ENCODE measurements around the gene CFAP410.

The CFAP410 gene

GRCh38 chr21:44338971-44339910 is at the start of gene CFAP410:
TSS of gene CFAP410 (minus strand) at chr21:44339390. CDS start at chr21:44339194, 196 bp downstream.
- in situ Hi-C loops (cut with HindIII; ENCODE audit: low sequenced_read_pairs), result no loop called here

- in situ Hi-C loops (cut with HindIII; ENCODE audit: low sequenced_read_pairs), result loop anchor here (25.0 kb wide), 1 partner anchor 102 kb away; no protein-coding TSS in a partner anchor
These were observed 45.8 kb upstream of the CFAP410 start for GRCh38 chr21:44384968-44385367.

- in situ Hi-C loops (cut with HindIII; ENCODE audit: low sequenced_read_pairs), result loop anchor here (25.0 kb wide), 1 partner anchor 104 kb away; no protein-coding TSS in a partner anchor
These were observed 44.0 kb upstream of the CFAP410 start for GRCh38 chr21:44383216-44383615.

GRCh38 chr21:44382536-44382935 is 43.3 kb upstream of the CFAP410 start:
- in situ Hi-C loops (cut with HindIII; ENCODE audit: low sequenced_read_pairs), result loop anchor here (25.0 kb wide), 1 partner anchor 105 kb away; no protein-coding TSS in a partner anchor

GRCh38 chr21:44381874-44382273 is 42.7 kb upstream of the CFAP410 start:
- in situ Hi-C loops (cut with HindIII; ENCODE audit: low sequenced_read_pairs), result loop anchor here (25.0 kb wide), 1 partner anchor 105 kb away; no protein-coding TSS in a partner anchor

- in situ Hi-C loops (cut with HindIII; ENCODE audit: low sequenced_read_pairs), result loop anchor here (25.0 kb wide), 1 partner anchor 106 kb away; no protein-coding TSS in a partner anchor
These were observed 41.7 kb upstream of the CFAP410 start for GRCh38 chr21:44380876-44381275.

GRCh38 chr21:44379991-44380865 is 41.0 kb upstream of the CFAP410 start:
- in situ Hi-C loops (cut with HindIII; ENCODE audit: low sequenced_read_pairs), result loop anchor here (25.0 kb wide), 1 partner anchor 107 kb away; no protein-coding TSS in a partner anchor

GRCh38 chr21:44379515-44379848 is 40.3 kb upstream of the CFAP410 start:
- in situ Hi-C loops (cut with HindIII; ENCODE audit: low sequenced_read_pairs), result loop anchor here (25.0 kb wide), 1 partner anchor 108 kb away; no protein-coding TSS in a partner anchor

- in situ Hi-C loops (cut with HindIII; ENCODE audit: low sequenced_read_pairs), result loop anchor here (25.0 kb wide), 1 partner anchor 108 kb away; no protein-coding TSS in a partner anchor
These were observed 39.7 kb upstream of the CFAP410 start for GRCh38 chr21:44378646-44379514.

GRCh38 chr21:44377922-44378645 is 38.9 kb upstream of the CFAP410 start:
- in situ Hi-C loops (cut with HindIII; ENCODE audit: low sequenced_read_pairs), result loop anchor here (25.0 kb wide), 1 partner anchor 109 kb away; no protein-coding TSS in a partner anchor

GRCh38 chr21:44377201-44377921 is 38.2 kb upstream of the CFAP410 start:
- in situ Hi-C loops (cut with HindIII; ENCODE audit: low sequenced_read_pairs), result loop anchor here (25.0 kb wide), 1 partner anchor 110 kb away; no protein-coding TSS in a partner anchor

GRCh38 chr21:44376606-44377005 is 37.4 kb upstream of the CFAP410 start:
- in situ Hi-C loops (cut with HindIII; ENCODE audit: low sequenced_read_pairs), result loop anchor here (25.0 kb wide), 1 partner anchor 111 kb away; no protein-coding TSS in a partner anchor

GRCh38 chr21:44375761-44376241 is 36.6 kb upstream of the CFAP410 start:
- in situ Hi-C loops (cut with HindIII; ENCODE audit: low sequenced_read_pairs), result loop anchor here (25.0 kb wide), 1 partner anchor 112 kb away; no protein-coding TSS in a partner anchor

- in situ Hi-C loops (cut with HindIII; ENCODE audit: low sequenced_read_pairs), result loop anchor here (25.0 kb wide), 1 partner anchor 112 kb away; no protein-coding TSS in a partner anchor
These were observed 36.1 kb upstream of the CFAP410 start for GRCh38 chr21:44375281-44375651.

- in situ Hi-C loops (cut with HindIII; ENCODE audit: low sequenced_read_pairs), result loop anchor here (25.0 kb wide), 1 partner anchor 113 kb away; no protein-coding TSS in a partner anchor
These were observed 35.6 kb upstream of the CFAP410 start for GRCh38 chr21:44374601-44375280.

GRCh38 chr21:44372616-44373015 is 33.4 kb upstream of the CFAP410 start:
- in situ Hi-C loops (cut with HindIII; ENCODE audit: low sequenced_read_pairs), result no loop called here

- in situ Hi-C loops (cut with HindIII; ENCODE audit: low sequenced_read_pairs), result no loop called here
These were observed 32.4 kb upstream of the CFAP410 start for GRCh38 chr21:44371596-44371995.
